GM21423 (cell line): ENCODE results near the gene CPEB4.

Experiments used
- ATAC-seq: cut with Tn5 transposase; IDR thresholded peaks from one replicate; pipeline ENCODE4 v1.9.1; 2021; ENCODE audit warnings: mild to moderate bottlenecking, moderate library complexity; ENCODE audit not compliant: unreplicated experiment

CPEB4 gene

DNA sequence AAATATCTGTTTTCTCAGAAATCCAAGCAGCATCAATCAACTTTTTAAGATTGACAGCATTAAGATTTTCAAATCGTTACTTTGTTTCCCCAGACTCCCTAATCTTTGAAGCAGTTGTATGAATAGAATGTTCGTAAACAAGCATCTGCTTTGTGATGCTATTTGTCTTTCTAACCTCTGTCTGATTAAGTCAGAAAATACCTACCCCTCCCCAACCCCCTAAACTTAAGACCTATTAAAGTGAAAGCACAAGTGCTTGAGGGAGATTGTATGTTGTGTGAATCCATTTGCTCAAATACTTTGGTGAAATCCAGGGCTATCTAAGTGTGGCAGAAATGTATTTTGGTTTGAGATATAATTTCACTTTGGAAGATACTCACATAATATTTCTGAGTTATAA lies 53.0 kb downstream of the CPEB4 start:
- no peak for ATAC-seq

- ATAC-seq = no peak
These were observed 53.7 kb downstream of the CPEB4 start for GRCh38 chr5:173941758-173942401.

- ATAC-seq = no peak
These were observed 56.4 kb downstream of the CPEB4 start for GRCh38 chr5:173944511-173944910.

DNA sequence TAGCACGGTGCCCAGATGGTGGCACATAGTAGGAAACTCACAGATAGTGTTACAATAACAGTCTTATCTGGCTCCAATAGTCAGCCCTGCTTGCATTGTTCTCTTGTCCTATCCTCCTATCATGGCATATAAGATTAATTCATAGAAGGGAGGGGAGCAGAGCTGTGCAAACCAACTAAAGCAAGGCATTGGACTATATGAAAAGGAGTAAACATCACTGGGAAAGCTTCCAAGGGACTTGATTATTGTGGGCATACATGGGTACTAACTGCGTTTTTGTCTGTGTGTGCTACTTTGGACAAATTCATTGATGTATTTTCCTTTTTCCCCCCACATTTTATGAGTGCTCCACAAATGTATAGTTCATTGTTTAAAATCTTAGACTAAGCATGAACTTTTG lies 57.0 kb downstream of the CPEB4 start:
- ATAC-seq = no peak

DNA sequence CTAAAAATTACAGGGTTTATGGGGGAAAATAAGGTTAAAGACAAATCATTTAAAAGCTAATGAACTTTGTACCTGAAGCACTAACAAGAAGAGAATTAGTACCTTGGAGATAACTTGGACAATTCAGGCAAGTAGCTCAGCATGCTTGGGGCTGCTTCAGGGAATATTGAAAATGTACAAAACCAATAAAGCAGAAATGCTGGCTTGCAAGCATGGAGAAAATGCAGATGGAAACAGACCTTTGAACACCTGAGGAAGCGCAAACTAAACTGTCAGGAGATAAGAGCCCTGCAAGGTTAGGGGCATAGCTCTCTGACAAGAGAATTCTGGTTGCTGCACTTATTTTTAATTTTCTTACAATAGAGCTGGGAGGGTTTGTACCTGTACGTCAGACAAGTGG lies 58.2 kb downstream of the CPEB4 start:
- no peak for ATAC-seq

GRCh38 chr5:173950829-173951228 lies 62.7 kb downstream of the CPEB4 start:
- ATAC-seq = no peak

DNA sequence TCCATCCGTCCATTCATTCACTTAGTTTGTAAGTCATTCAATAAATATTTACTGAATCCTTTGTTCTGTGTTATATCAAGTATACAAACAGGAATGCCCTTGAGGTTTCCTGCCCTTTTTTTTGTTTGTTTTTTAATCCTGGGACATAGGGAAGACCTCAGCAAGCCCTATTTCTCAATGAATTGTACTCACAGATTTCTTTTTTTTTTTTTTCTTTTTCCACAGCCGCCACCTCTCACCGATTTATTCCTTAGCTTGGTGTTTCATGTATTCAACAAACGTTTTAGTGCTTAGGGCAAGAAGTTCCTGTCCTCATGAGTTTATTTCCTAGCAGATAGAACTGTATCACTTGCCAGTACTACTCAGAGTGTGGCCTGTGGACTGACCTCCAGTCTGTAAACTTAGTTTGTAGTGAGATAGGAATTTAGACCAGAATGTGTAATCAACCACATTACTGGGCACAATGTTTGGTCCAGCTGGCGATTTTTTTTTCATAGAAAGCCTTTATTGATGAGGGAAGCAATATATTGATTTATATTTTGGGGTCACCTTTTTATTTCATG lies 65.5 kb downstream of the CPEB4 start:
- ATAC-seq = no peak

DNA sequence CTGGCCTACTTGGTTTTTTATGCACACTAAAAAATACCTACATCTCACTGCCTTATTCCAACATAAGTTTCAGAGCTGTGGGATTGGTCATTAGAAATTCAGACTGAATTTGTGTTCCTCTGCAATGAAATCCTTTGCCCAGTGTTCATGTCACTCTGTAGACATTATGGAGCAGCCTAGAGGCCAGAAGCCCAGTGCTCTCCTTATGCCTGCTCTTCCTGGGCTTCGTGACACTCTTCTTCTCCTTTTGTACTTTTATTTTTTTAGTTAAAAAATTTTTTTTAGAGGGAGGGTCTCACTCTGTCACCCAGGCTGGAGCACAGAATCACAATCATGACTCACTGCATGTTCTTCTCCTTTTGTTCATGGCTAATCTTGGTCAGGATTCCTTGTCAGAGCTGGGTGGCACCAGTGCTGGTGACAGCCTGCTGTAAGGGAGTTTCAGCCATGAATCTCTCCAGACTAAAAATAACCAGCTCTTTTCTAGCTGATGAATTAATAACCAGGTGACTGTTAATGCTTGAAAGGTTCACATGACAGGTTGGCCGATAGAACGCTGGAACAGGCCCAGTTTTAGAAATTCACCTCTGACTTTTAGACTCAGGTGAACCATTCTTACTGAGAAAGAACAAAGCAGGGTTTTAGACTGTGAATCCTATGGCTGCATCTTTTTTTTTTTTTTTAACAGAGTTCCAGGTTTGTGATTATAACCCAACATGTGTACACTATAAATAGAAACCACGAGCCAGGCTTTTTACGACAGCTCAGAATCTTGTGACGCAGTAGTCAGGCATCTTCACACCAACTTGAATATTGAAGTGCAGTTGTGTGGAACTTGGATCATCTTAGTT lies 66.7 kb downstream of the CPEB4 start:
- ATAC-seq = peak; percentile 87

DNA sequence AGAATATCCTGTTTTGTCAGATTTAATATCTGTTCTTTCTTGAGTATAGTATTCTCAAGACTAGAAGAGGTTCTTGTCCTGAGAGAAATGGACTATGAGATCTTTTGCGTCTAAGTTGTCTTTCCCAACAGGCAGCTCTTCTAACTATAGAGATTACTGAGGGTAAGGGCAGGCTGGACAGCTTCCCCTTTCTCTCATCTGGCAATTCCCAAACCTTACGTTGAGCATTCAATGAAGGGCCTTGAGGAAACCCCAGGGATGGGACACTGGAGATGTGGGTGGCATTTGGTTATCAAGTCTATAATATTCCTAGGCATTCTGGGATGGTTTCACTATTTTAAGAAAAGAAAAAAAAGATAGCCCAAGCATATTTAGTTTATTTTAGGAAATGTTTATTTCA lies 72.8 kb downstream of the CPEB4 start:
- ATAC-seq = no peak

GRCh38 chr5:173961418-173961817 lies 73.3 kb downstream of the CPEB4 start:
- no peak for ATAC-seq

DNA sequence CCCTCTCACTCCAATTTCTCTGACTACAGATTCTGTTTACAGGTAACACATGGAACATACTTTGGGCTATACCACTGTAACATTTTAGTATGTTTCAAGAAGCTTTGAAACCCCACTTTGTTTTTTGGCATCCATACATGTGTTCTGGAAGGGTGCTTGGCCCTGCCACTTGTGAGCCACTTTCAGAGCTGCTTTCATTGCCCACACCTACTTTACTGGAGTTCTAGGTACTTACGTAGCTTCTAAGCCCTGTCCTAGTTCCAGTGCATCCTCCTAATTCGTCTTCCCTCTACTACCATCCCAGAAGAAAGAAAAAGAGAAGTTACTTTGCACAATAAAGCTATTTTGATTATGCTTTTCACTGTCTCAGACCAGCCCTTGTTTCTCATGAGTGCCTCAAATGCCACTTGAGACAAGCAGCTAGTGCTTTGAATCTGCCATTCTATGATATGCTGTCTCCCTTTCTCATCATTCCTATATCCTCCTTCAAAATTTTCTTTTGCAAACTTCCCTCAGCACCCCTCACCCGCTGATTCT lies 74.4 kb downstream of the CPEB4 start:
- ATAC-seq = no peak

DNA sequence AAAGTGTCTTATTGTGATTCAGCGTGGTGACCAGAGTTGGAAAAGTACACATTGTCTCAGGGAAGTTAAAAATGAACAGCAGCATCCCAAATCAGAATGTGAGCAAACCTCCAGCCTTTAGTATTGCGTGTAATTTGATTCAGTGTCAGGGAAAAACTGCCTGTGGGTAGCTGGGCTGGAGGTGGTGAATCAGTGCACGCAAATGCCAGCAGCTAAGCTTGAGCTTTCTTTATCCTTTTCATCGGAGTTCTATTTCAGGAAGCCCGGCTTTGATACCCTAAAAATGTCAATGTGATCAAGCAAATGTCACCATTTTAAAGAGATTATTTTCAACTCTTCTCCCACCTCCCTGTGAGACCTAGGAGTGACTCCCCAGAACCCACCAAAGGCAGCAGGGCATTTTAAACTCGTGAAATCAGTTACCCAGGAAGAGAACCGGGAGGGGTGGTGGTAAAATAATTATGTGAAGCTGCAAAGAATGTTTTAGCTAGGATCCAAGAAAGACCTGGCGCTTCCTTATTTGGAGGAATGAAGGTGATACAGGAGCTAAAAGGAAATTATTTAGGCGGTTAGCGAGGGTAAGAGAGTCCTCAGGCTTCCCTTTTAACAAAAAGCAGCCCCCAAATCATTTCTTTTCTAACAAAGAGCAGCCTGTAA lies 75.2 kb downstream of the CPEB4 start:
- ATAC-seq = no peak

DNA sequence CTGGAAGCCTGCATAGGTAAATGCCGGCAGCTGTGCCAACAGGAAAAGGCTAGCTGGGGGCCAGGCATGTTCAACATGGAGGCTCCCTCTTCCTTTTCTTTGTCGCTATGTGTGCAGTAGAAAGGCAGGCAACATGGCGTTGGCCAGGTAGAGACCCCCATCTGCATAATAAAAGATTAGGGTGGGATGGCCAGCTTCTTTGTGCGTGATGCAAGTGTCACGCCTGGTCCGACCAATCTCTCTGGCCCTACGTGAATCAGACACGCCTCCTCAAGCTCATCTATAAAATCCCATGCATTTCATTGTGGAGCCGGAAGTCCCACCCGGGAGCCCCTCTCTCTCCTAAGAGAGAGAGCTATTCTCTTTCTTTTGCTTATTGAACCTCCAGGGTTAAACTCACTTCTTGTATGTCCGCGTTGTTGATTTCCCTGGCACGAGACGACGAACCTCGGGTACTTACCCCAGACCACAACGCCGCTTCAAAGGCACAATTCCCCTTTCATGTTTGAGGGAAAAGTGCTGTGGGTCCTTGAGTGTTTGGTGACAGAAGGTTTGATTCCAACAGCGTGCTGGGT lies 75.8 kb downstream of the CPEB4 start:
- ATAC-seq = no peak

DNA sequence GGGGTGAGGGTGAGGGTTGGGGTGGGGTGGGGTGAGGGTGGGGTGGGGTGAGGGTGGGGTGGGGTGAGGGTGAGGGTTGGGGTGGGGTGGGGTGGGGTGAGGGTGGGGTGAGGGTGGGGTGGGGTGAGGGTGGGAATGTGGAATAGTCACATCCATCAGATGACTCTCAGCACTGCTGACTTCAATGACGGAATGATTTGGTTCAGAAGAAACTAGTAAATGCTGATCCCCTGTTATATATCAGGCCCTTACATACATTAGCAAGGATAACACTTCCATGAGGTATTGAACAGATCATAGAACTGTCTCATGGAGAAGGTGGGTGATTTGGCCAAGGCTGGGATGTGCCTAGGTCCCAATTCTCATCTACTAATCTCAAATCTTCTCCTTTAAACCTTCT lies 76.4 kb downstream of the CPEB4 start:
- ATAC-seq = no peak

DNA sequence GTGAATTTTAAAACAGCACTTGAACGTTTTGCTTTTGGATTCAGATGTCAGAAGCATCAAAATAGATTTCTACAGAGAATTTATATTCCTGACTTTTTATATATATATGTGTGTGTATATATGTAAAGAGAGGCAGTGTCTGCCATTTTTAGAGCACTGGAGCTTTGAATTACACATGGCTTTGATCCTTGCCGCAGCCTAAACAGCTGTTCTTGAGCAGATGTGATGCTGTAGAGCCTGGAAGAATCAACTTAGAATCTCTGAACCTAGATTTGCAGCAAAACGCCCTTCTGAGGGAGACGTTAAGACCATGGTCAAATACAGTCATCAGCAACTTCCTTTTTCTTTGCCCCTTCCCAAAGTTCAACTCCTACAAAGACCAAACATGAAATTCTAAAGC lies 79.1 kb downstream of the CPEB4 start:
- ATAC-seq = no peak

DNA sequence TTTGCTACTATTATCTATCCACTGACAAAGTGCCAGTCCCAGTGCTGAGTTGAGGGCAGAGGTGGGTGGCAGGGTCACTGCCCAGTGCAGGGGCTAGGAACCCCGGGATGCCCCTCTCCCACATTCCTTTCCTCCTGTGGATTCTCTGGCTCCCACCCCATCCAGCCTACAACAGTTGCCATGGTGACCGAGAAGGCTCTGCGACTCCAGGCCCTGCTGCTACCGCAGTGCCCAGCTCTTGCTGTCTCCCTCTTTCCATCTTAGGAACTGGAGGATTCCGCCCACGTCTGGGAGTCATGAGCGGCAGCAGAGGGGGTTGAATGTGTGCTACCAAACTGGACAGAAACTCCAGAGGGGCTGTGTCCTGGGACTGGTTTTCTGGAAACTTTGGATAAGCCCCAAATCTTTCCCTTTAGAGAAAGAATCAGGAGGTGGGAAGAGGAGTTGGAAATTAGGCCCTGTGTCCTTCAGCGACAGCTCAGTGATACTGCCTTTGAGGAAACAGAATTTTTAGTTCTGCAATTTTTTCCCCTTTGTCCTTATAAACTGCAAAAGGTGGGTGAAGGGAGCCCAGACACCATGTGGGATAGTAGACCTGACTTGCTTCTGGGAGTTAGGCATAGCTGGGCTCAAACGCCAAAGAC lies 80.1 kb downstream of the CPEB4 start:
- no peak for ATAC-seq

DNA sequence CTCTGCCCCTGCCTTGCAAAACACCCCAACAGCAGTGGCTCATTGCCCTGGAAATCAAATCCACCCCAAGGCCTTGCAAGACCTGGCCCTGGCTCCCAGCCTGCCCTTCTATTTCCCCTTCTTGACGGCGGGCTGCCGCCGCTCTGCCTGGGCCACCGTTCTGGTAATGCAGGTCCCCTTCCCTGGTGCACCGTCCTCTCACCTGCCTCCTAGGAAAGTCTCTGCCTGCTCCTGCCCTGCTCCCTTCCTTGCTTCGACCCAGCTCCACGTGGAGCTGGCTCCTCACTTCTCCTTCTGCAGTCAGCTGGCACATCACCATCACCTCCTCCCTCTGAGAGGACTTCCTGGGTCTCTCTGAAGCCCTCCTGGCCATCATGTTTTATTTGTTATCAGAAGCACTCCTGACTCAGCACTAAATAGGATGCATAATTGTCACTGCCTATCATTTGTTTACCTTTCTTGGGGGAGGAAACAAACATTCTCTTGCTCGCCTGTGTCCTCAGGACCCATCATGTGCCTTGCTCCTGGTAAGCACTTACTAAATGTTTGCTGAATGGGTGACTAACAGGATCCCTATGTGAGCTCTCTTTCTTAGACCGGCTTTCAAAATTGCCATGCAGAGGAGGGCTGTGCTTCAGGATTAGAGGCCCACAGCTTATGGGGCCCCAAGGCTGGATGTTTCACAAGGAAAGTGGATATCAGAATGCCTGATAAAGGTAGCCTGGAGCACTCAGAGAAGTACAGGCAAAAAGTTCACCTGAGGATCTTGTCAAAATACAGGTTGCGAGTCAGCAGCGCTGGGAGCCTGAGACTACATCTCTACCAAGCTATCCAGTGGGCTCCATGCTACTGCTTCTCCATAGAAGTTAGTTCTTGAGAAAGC lies 81.3 kb downstream of the CPEB4 start:
- ATAC-seq = no peak

- no peak for ATAC-seq
These were observed 82.9 kb downstream of the CPEB4 start for GRCh38 chr5:173970878-173971650.
